T47D (cell line): ENCODE results near the gene TIMM29.

Experiments used
- DNase-seq, 2 experiments: peaks; one replicate each; pipeline versions ENCODE4 v3.0.0 to v3.0.0-alpha.2; 2011 to 2012; ENCODE audit warnings: low read depth in 1 of 2, low spot score in 1 of 2
- JUND ChIP-seq: IDR thresholded peaks from 2 replicates; pipeline ENCODE4 v1.6.1; 2012; ENCODE audit warnings: low read depth
- in situ Hi-C: cut with HindIII; loops from 2 replicates; pipeline ENCODE4 v1.10.0; 2016; ENCODE audit warnings: low sequenced_read_pairs, low pct_unique_long_range_greater_than_20kb

TIMM29 gene

GRCh38 chr19:10918359-10918758, 10.3 kb upstream of the TIMM29 start:
- in situ Hi-C loops, result no loop called here
- no peak for DNase-seq
- no peak for TF ChIP-seq JUND

GRCh38 chr19:10919352-10920287, 9.0 kb upstream of the TIMM29 start:
- TF ChIP-seq JUND, result no peak
- in situ Hi-C loops, result no loop called here
- DNase-seq, result no peak

GRCh38 chr19:10920288-10920655, 8.3 kb upstream of the TIMM29 start:
- in situ Hi-C loops, result no loop called here

GRCh38 chr19:10920781-10921180, 7.8 kb upstream of the TIMM29 start:
- DNase-seq, result no peak
- in situ Hi-C loops, result no loop called here

More at GRCh38 chr19:10920288-10920655, 8.3 kb upstream of the TIMM29 start:
- TF ChIP-seq JUND, result no peak
- DNase-seq, result no peak

GRCh38 chr19:10921199-10921909, 7.3 kb upstream of the TIMM29 start:
- no peak for TF ChIP-seq JUND
- in situ Hi-C loops, result no loop called here
- DNase-seq, result no peak

More at GRCh38 chr19:10920781-10921180, 7.8 kb upstream of the TIMM29 start:
- TF ChIP-seq JUND, result no peak

- in situ Hi-C loops, result no loop called here
- no peak for TF ChIP-seq JUND
- no peak for DNase-seq
These were observed 6.5 kb upstream of the TIMM29 start for GRCh38 chr19:10921910-10922637.

GRCh38 chr19:10922638-10923014, 6.0 kb upstream of the TIMM29 start:
- no peak for TF ChIP-seq JUND
- DNase-seq, result no peak
- in situ Hi-C loops, result no loop called here

- in situ Hi-C loops, result no loop called here
- DNase-seq, result no peak
- TF ChIP-seq JUND, result no peak
These were observed 5.1 kb upstream of the TIMM29 start for GRCh38 chr19:10923260-10924112.

- in situ Hi-C loops, result no loop called here
- no peak for TF ChIP-seq JUND
- no peak for DNase-seq
These were observed 4.0 kb upstream of the TIMM29 start for GRCh38 chr19:10924597-10924996.

GRCh38 chr19:10927730-10928562, 665 bp upstream of the TIMM29 start:
- DNase-seq, result no peak
- in situ Hi-C loops, result no loop called here
- no peak for TF ChIP-seq JUND

- TF ChIP-seq JUND, result no peak
- in situ Hi-C loops, result no loop called here
- DNase-seq, result no peak
These were observed 787 bp downstream of the TIMM29 start for GRCh38 chr19:10929402-10929794.
